ENCODE data around the gene LILRB4. TPM values are rescaled to one million over a fixed set of nuclear protein-coding genes. Genes with fewer than 3 reads are reported as not detected.

Gene LILRB4
- total and polyA plus RNA-seq, 4 donors = 8.0 to 153 (median 19.0) TPM

- ATAC-seq (ENCODE audit: insufficient read depth, low FRiP score) = no peak
These were observed 2.5 kb upstream of the LILRB4 start for GRCh38 chr19:54660306-54660705.

GRCh38 chr19:54660964-54661363 is 1.8 kb upstream of the LILRB4 start:
- no peaks in the 10 kb centered on the region for H3K27me3 ChIP-seq (ENCODE audit: control insufficient read depth in 3 of 3, insufficient read depth in 3 of 3, low read length in 2 of 3)
- ATAC-seq (ENCODE audit: insufficient read depth, low FRiP score) (no peak), DNase-seq (no peak)
- WGBS, 2 donors = 32 to 55% methylated on average over 6 of the region's 6 CpGs
- H3K4me1 ChIP-seq (ENCODE audit: control insufficient read depth in 5 of 5, insufficient read depth in 5 of 5, low read length in 5 of 5) = no peaks in the 10 kb centered on the region
- H3K9ac ChIP-seq (ENCODE audit: insufficient read depth in 1 of 2, low read length in 2 of 2) = no peak overlapping the region
- H3K9me3 ChIP-seq (ENCODE audit: control insufficient read depth in 4 of 4, insufficient read depth in 3 of 4, low read length in 3 of 4) = peaks cover 0 to 3% (median 0%) of the 10 kb centered on the region in 4 donors
- H3K36me3 ChIP-seq (ENCODE audit: control insufficient read depth in 4 of 4, insufficient read depth in 4 of 4, low read length in 4 of 4) = no peaks in the 10 kb centered on the region
- no peak overlapping the region for H3K4me3 ChIP-seq
- H3K27ac ChIP-seq (ENCODE audit: low read depth in 1 of 2, low read length in 1 of 2) = no peak overlapping the region
- TF ChIP-seq CTCF (IDR thresholded peaks at IDR 0.05; ENCODE audit: control extremely low read depth, extremely low read depth) = no peak

More at GRCh38 chr19:54660306-54660705, 2.5 kb upstream of the LILRB4 start:
- no peak overlapping the region for H3K4me3 ChIP-seq
- 67 to 77% methylated on average over 5 of the region's 5 CpGs for WGBS, 2 donors
- DNase-seq = no peak
- H3K9ac ChIP-seq (ENCODE audit: insufficient read depth in 1 of 2, low read length in 2 of 2) = no peak overlapping the region
- no peak for TF ChIP-seq CTCF (IDR thresholded peaks at IDR 0.05; ENCODE audit: control extremely low read depth, extremely low read depth)
- no peak overlapping the region for H3K27ac ChIP-seq (ENCODE audit: low read depth in 1 of 2, low read length in 1 of 2)
- H3K36me3 ChIP-seq (ENCODE audit: control insufficient read depth in 4 of 4, insufficient read depth in 4 of 4, low read length in 4 of 4) = no peaks in the 10 kb centered on the region
- H3K9me3 ChIP-seq (ENCODE audit: control insufficient read depth in 4 of 4, insufficient read depth in 3 of 4, low read length in 3 of 4) = peaks cover 0 to 3% (median 0%) of the 10 kb centered on the region in 4 donors
- H3K4me1 ChIP-seq (ENCODE audit: control insufficient read depth in 5 of 5, insufficient read depth in 5 of 5, low read length in 5 of 5) = no peaks in the 10 kb centered on the region
- H3K27me3 ChIP-seq (ENCODE audit: control insufficient read depth in 3 of 3, insufficient read depth in 3 of 3, low read length in 2 of 3) = no peaks in the 10 kb centered on the region

GRCh38 chr19:54661846-54662481 is 821 bp upstream of the LILRB4 start:
- DNase-seq = no peak
- 88 to 93% methylated on average over 13 of the region's 13 CpGs for WGBS, 2 donors
- H3K4me3 ChIP-seq = no peak overlapping the region
- H3K27ac ChIP-seq (ENCODE audit: low read depth in 1 of 2, low read length in 1 of 2) = no peak overlapping the region
- H3K9me3 ChIP-seq (ENCODE audit: control insufficient read depth in 4 of 4, insufficient read depth in 3 of 4, low read length in 3 of 4) = peaks cover 0 to 3% (median 0%) of the 10 kb centered on the region in 4 donors
- no peaks in the 10 kb centered on the region for H3K27me3 ChIP-seq (ENCODE audit: control insufficient read depth in 3 of 3, insufficient read depth in 3 of 3, low read length in 2 of 3)
- ATAC-seq (ENCODE audit: insufficient read depth, low FRiP score) = no peak
- H3K9ac ChIP-seq (ENCODE audit: insufficient read depth in 1 of 2, low read length in 2 of 2) = no peak overlapping the region
- no peak for TF ChIP-seq CTCF (IDR thresholded peaks at IDR 0.05; ENCODE audit: control extremely low read depth, extremely low read depth)
- H3K36me3 ChIP-seq (ENCODE audit: control insufficient read depth in 4 of 4, insufficient read depth in 4 of 4, low read length in 4 of 4) = no peaks in the 10 kb centered on the region
- no peaks in the 10 kb centered on the region for H3K4me1 ChIP-seq (ENCODE audit: control insufficient read depth in 5 of 5, insufficient read depth in 5 of 5, low read length in 5 of 5)

GRCh38 chr19:54665530-54665929 is 2.7 kb downstream of the LILRB4 start:
- Histone ChIP-seq H3K4me1 (ENCODE audit: control insufficient read depth in 5 of 5, insufficient read depth in 5 of 5, low read length in 5 of 5) (no peaks in the 10 kb centered on the region), H3K4me3 (no peak overlapping the region), H3K36me3 (ENCODE audit: control insufficient read depth in 4 of 4, insufficient read depth in 4 of 4, low read length in 4 of 4) (no peaks in the 10 kb centered on the region), H3K9ac (ENCODE audit: insufficient read depth in 1 of 2, low read length in 2 of 2) (no peak overlapping the region), H3K27me3 (ENCODE audit: control insufficient read depth in 3 of 3, insufficient read depth in 3 of 3, low read length in 2 of 3) (no peaks in the 10 kb centered on the region), H3K9me3 (ENCODE audit: control insufficient read depth in 4 of 4, insufficient read depth in 3 of 4, low read length in 3 of 4) (no peaks in the 10 kb centered on the region), H3K27ac (ENCODE audit: low read depth in 1 of 2, low read length in 1 of 2) (no peak overlapping the region)
- 84 to 87% methylated on average over 6 of the region's 6 CpGs for WGBS, 2 donors
- TF ChIP-seq CTCF (IDR thresholded peaks at IDR 0.05; ENCODE audit: control extremely low read depth, extremely low read depth) = no peak
- ATAC-seq (ENCODE audit: insufficient read depth, low FRiP score) = no peak
- no peak for DNase-seq

Measured in lung (tissue), 12 donors.